ENCODE measurements around the gene USP27X.

Gene USP27X

GRCh38 chrX:49892542-49892941 lies 13.3 kb downstream of the USP27X start:
- no peak for DNase-seq

- no peak for DNase-seq
These were observed 17.7 kb downstream of the USP27X start for GRCh38 chrX:49896951-49897350.

DNA sequence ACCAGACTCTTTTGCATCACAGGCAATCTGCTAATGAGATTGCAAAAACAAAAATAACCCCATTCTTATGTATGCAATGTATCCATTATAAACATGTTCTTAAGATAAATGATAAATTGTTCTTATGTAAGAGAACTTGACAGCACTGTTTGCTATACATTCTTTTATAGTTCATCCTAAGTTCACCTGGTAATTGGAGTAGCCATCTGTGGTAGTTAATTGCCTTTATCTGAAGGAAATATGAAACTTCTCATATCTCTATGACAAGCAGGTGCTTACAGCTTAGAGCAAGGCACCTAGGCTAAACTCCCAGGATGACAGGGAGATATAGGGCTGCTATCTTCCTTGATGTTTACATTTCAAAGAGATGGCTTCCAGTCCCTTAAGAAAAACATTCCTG lies 21.8 kb downstream of the USP27X start:
- peak; percentile 85 for DNase-seq

DNA sequence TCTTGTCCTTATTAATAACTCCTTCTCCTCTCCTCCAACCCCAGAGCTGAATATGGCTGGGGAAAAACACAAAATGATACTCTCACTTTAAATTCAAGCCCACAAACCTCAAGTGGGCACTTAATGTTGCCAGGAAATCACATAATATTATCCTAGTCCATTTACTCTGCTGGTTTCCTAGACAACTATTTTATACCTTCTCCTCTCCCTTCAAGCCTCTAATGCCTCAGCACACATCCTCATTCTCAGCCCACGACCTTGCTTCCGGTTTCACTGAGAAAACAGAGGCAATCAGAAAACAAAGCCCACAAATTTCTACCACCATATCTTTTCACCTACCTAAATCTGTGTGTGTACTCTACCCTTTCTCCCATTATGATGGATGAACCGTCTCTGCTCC lies 31.1 kb downstream of the USP27X start:
- DNase-seq, result peak; percentile 98

GRCh38 chrX:49912086-49912485 lies 32.8 kb downstream of the USP27X start:
- DNase-seq, result peak; percentile 49

DNA sequence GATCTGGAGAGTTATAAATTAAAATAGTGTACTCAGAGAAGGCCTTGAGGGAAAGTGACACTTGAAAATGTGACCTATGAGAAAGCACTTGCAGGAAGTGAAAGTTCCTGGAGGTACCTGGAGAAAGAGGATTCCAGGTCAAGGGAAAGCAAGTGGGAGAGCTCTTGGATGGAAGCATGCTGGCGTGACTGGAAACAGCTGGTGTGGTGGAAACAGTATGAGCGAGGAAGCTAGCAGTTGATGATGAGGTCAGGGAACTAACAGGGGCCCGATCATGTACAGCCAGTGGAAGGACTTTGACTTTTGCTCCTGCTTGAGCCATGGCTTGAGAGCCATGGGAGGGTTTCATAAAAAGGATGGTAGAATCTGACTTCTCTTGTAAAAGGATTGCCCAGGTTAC lies 33.6 kb downstream of the USP27X start:
- DNase-seq, result no peak

DNA sequence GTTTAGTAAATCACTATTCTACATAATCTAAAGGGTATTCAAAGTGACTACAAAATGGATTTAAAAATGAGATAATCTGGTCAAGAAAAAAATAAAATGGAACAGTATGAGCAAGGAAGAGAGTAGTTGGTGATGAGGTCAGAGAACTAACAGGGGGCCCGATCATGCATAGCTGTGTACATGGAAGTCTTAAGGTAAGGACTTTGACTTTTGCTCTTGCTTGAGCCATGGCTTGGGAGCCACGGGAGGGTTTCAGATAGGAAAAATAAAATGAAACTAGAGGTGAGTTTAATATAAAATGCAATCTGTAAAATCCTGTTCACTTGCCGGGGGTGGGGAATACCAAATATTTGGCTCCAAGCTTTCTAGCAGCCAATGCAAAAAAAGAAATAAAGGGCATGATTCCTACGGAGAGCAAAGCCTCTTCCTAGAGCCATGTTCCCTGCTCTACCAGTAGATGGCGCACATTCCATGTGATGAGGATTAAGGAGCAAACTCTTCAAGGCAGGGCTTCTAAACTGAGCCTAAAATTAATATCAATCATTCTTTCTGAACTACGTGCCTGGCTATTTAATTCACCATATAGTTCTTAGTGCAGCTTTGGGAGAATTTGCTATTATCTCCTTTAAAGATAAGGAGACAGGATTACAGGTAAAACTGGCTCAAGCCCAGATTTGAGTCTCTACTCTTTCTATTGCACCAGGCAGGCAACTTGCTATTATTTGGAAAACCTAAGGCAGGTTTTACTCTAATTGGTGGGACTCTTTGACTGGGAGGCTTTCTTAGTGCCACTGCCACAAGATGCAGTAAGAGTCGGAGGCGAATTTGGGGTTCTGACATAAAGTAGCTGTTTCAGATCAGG lies 36.3 kb downstream of the USP27X start:
- DNase-seq, result peak; percentile 74

- peak; percentile 41 for DNase-seq
These were observed 40.3 kb downstream of the USP27X start for GRCh38 chrX:49919617-49920016.

GRCh38 chrX:49921109-49921508 lies 41.8 kb downstream of the USP27X start:
- no peak for DNase-seq

- peak; percentile 97 for DNase-seq
These were observed 43.3 kb downstream of the USP27X start, which contains the start of gene CLCN5 for GRCh38 chrX:49922291-49923241. Gene CLCN5 (plus strand): TSS chrX:49922596. CDS start chrX:49925299, 2,703 bp downstream.

DNA sequence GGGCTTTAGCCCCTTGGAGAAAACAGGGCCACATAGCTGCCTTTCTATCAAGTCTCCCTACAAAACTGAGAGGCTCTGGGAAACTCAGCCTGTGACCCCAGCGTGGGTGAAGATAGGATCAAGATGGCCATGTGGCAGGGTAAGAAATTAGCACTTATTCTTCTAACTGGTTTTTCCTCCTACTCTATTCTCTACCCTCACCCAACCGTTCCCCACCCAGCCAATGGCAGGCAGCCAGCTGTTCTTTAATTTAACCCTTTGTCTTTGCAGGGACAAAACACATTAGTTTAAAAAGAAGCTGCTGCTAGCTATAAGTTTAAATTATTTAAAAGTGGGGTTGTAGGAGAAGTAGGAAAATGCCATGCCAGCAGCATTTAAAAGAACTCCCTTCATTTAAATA lies 45.9 kb downstream of the USP27X start:
- DNase-seq, result no peak

- no peak for DNase-seq
These were observed 50.8 kb downstream of the USP27X start for GRCh38 chrX:49930039-49930438.
